OCI-LY1 (cell line): ENCODE data around the gene GMDS.

Experiments used
- CTCF ChIP-seq: fragments of 200-600 bp; sonication (generic), shearing (Covaris generic); IDR thresholded peaks from 2 replicates; pipeline ENCODE4 v1.5.1; 2017; ENCODE audit warnings: mild to moderate bottlenecking, antibody characterized with exemption, low read length, moderate library complexity, mixed read lengths
- EZH2 ChIP-seq: fragments of 200-600 bp; sonication (generic), shearing (Covaris generic); IDR thresholded peaks from 2 replicates; pipeline ENCODE4 v1.8.0; 2017; ENCODE audit warnings: borderline replicate concordance, mixed run types, mild to moderate bottlenecking, antibody characterized with exemption, low read length, moderate library complexity, mixed read lengths

- no peak for TF ChIP-seq CTCF
- TF ChIP-seq EZH2: no peak
Observed at GRCh38 chr6:2254747-2255146, 9.3 kb upstream of the GMDS start.
